WTC11 (cell line): ENCODE data around the gene PPM1K. TPM values are rescaled to one million over a fixed set of nuclear protein-coding genes. Genes with fewer than 3 reads are reported as not detected.
A peak's percentile ranks its signal among the peaks of the same experiment; 100 is the strongest.

ENCODE experiments used
- ATAC-seq: fragments of 200-7000 bp; cut with Tn5 transposase; 2 replicates; pipeline ENCODE4 v1.10.0; 2021; ENCODE audit warnings: mild to moderate bottlenecking, moderate library complexity
- CTCF ChIA-PET: fragments of 300-600 bp; sonication (Branson Sonifier 250); formaldehyde crosslinking; loops from one replicate; lab custom pipeline; 2021; ENCODE audit warnings: antibody characterized with exemption; lab: Charles Lee
- POLR2A ChIA-PET: fragments of 350-600 bp; sonication (Branson Sonifier 250); formaldehyde crosslinking; loops from one replicate; lab custom pipeline; 2021; ENCODE audit warnings: antibody characterized with exemption; lab: Charles Lee
- DNase-seq: peaks from one replicate; pipeline ENCODE4 v3.0.0; 2021; ENCODE audit warnings: low spot score
- H3K27ac Mint-ChIP-seq: 2 replicates; pipeline ENCODE4 v1.8.0; 2021; ENCODE audit warnings: mixed read lengths
- H3K27me3 Mint-ChIP-seq: 2 replicates; pipeline ENCODE4 v1.8.0; 2021; ENCODE audit warnings: low read depth, mild to moderate bottlenecking, moderate library complexity, mixed read lengths
- H3K36me3 Mint-ChIP-seq: 2 replicates; pipeline ENCODE4 v1.8.0; 2021; ENCODE audit warnings: mixed read lengths
- H3K4me1 Mint-ChIP-seq: 2 replicates; pipeline ENCODE4 v1.8.0; 2022; ENCODE audit warnings: mixed read lengths
- H3K4me3 Mint-ChIP-seq: 2 replicates; pipeline ENCODE4 v1.8.0; 2021; ENCODE audit warnings: mild to moderate bottlenecking, moderate library complexity, mixed read lengths
- H3K9me3 Mint-ChIP-seq: 2 replicates; pipeline ENCODE4 v1.8.0; 2021; ENCODE audit warnings: mixed read lengths
- ATF2 ChIP-seq: sonication (generic); formaldehyde crosslinking; IDR thresholded peaks from 2 replicates; pipeline ENCODE4 v1.8.1; 2022; ENCODE audit warnings: low read depth, missing genetic modification reagents, borderline replicate concordance
- ATF6 ChIP-seq: sonication (generic); formaldehyde crosslinking; IDR thresholded peaks from 2 replicates; pipeline ENCODE4 v1.8.1; 2023; ENCODE audit warnings: mild to moderate bottlenecking, missing genetic modification reagents
- CREM ChIP-seq: sonication (generic); formaldehyde crosslinking; IDR thresholded peaks from 2 replicates; pipeline ENCODE4 v1.8.1; 2022; ENCODE audit warnings: mild to moderate bottlenecking, missing genetic modification reagents, moderate library complexity
- E2F5 ChIP-seq: sonication (generic); formaldehyde crosslinking; IDR thresholded peaks from 2 replicates; pipeline ENCODE4 v1.8.1; 2022; ENCODE audit warnings: mild to moderate bottlenecking, moderate library complexity, missing genetic modification reagents
- EMX1 ChIP-seq: fragments of 250-450 bp; sonication (Bioruptor Pico); IDR thresholded peaks from 2 replicates; pipeline ENCODE4 v1.8.0; 2021; ENCODE audit warnings: mild to moderate bottlenecking
- ERG ChIP-seq: fragments of 250-450 bp; sonication (Bioruptor Pico); IDR thresholded peaks from 2 replicates; pipeline ENCODE4 v1.8.0; 2021; ENCODE audit warnings: mild to moderate bottlenecking
- ESRRA ChIP-seq: sonication (generic); formaldehyde crosslinking; IDR thresholded peaks from 2 replicates; pipeline ENCODE4 v1.8.1; 2022; ENCODE audit warnings: mild to moderate bottlenecking, missing genetic modification reagents, borderline replicate concordance
- ETV6 ChIP-seq: sonication (generic); formaldehyde crosslinking; IDR thresholded peaks from 2 replicates; pipeline ENCODE4 v1.8.1; 2022; ENCODE audit warnings: mild to moderate bottlenecking, missing genetic modification reagents
- FOXK1 ChIP-seq: sonication (generic); formaldehyde crosslinking; IDR thresholded peaks from 2 replicates; pipeline ENCODE4 v1.8.0; 2022; ENCODE audit warnings: mild to moderate bottlenecking, moderate library complexity, missing genetic modification reagents
- FOXP1 ChIP-seq: sonication (generic); formaldehyde crosslinking; IDR thresholded peaks from 2 replicates; pipeline ENCODE4 v1.8.0; 2022; ENCODE audit warnings: missing genetic modification reagents, mild to moderate bottlenecking, moderate library complexity, borderline replicate concordance
- IRF1 ChIP-seq: sonication (generic); formaldehyde crosslinking; IDR thresholded peaks from 2 replicates; pipeline ENCODE4 v1.8.0; 2023; ENCODE audit warnings: missing genetic modification reagents
- JAZF1 ChIP-seq: fragments of 250-450 bp; sonication (Bioruptor Pico); IDR thresholded peaks from 2 replicates; pipeline ENCODE4 v1.9.0; 2021; ENCODE audit warnings: moderate library complexity, mild to moderate bottlenecking, inconsistent platforms
- JUN ChIP-seq: sonication (generic); formaldehyde crosslinking; IDR thresholded peaks from 2 replicates; pipeline ENCODE4 v1.8.0; 2023; ENCODE audit warnings: mild to moderate bottlenecking, missing genetic modification reagents
- KAT7 ChIP-seq: sonication (generic); formaldehyde crosslinking; IDR thresholded peaks from 2 replicates; pipeline ENCODE4 v1.8.1; 2023; ENCODE audit warnings: missing genetic modification reagents, mild to moderate bottlenecking, borderline replicate concordance
- MLX ChIP-seq: sonication (generic); formaldehyde crosslinking; IDR thresholded peaks from 2 replicates; pipeline ENCODE4 v1.8.1; 2023; ENCODE audit warnings: mild to moderate bottlenecking, missing genetic modification reagents, moderate library complexity
- NFE2L1 ChIP-seq: sonication (generic); formaldehyde crosslinking; IDR thresholded peaks from 2 replicates; pipeline ENCODE4 v1.8.1; 2023; ENCODE audit warnings: missing genetic modification reagents
- TP53 ChIP-seq: sonication (generic); formaldehyde crosslinking; IDR thresholded peaks from 2 replicates; pipeline ENCODE4 v1.8.1; 2023; ENCODE audit warnings: mild to moderate bottlenecking, missing genetic modification reagents
- ZMAT4 ChIP-seq: fragments of 250-450 bp; sonication (Bioruptor Pico); IDR thresholded peaks from 2 replicates; pipeline ENCODE4 v1.9.0; 2021; ENCODE audit warnings: mild to moderate bottlenecking
- ZNF121 ChIP-seq: sonication (generic); formaldehyde crosslinking; IDR thresholded peaks from 2 replicates; pipeline ENCODE4 v1.8.0; 2023; ENCODE audit warnings: missing genetic modification reagents
- ZNF317 ChIP-seq: sonication (generic); formaldehyde crosslinking; IDR thresholded peaks from 2 replicates; pipeline ENCODE4 v1.8.1; 2023; ENCODE audit warnings: low read depth, mild to moderate bottlenecking, moderate library complexity, missing genetic modification reagents, borderline replicate concordance
- ZNF396 ChIP-seq: fragments of 250-450 bp; sonication (Bioruptor Pico); IDR thresholded peaks from 2 replicates; pipeline ENCODE4 v1.8.0; 2021; ENCODE audit warnings: mild to moderate bottlenecking, moderate library complexity, borderline replicate concordance
- ZNF416 ChIP-seq: fragments of 250-450 bp; sonication (Bioruptor Pico); IDR thresholded peaks from 2 replicates; pipeline ENCODE4 v1.9.0; 2021; ENCODE audit warnings: mild to moderate bottlenecking, inconsistent platforms
- ZNF423 ChIP-seq: fragments of 250-450 bp; sonication (Bioruptor Pico); IDR thresholded peaks from 2 replicates; pipeline ENCODE4 v2.1.2; 2022; ENCODE audit warnings: mild to moderate bottlenecking, moderate library complexity
- ZNF512 ChIP-seq: sonication (generic); formaldehyde crosslinking; IDR thresholded peaks from 2 replicates; pipeline ENCODE4 v1.8.1; 2022; ENCODE audit warnings: missing genetic modification reagents, borderline replicate concordance
- total RNA-seq: library from RNA; stranded (reverse); gene quantifications from 3 replicates; pipeline ENCODE4 v1.2.3, GENCODE V29; 2021

Gene PPM1K
- total RNA-seq, 1 experiment from 2014 or later = 17.0 TPM

- ATAC-seq (peak; percentile 73), DNase-seq (no peak)
- no peaks in the 10 kb centered on the region for H3K9me3 Mint-ChIP-seq
- TF ChIP-seq ZNF416 (CRISPR knock-in tag) (no peak), TP53 (CRISPR knock-in tag) (no peak), ZMAT4 (no peak), ATF2 (CRISPR knock-in tag) (no peak), ESRRA (CRISPR knock-in tag) (no peak), MLX (no peak), FOXK1 (CRISPR knock-in tag) (no peak), EMX1 (no peak), ZNF396 (CRISPR knock-in tag) (no peak), ATF6 (CRISPR knock-in tag) (no peak), JAZF1 (CRISPR knock-in tag) (no peak), IRF1 (CRISPR knock-in tag) (no peak), ZNF317 (CRISPR knock-in tag) (no peak), JUN (CRISPR knock-in tag) (no peak), ETV6 (CRISPR knock-in tag) (no peak), NFE2L1 (CRISPR knock-in tag) (no peak), CREM (CRISPR knock-in tag) (no peak)
- H3K36me3 Mint-ChIP-seq = no peaks in the 10 kb centered on the region
- ChIA-PET POLR2A (interaction anchor here (0.6 to 1.2 kb wide), 2 partner anchors 13 to 264 kb away, joined by 3 to 8 read pairs; partner anchors contain the start of gene PPM1K), CTCF (interaction anchor here (0.7 to 2.0 kb wide), 5 partner anchors 8 to 219 kb away, joined by 3 to 9 read pairs (median 3); no protein-coding TSS in a partner anchor)
- no peak overlapping the region for H3K27ac Mint-ChIP-seq
- H3K4me1 Mint-ChIP-seq = no peaks in the 10 kb centered on the region
- no peak overlapping the region for H3K4me3 Mint-ChIP-seq
- no peaks in the 10 kb centered on the region for H3K27me3 Mint-ChIP-seq
Measured at GRCh38 chr4:88297212-88297516, 12.8 kb upstream of the PPM1K start.

GRCh38 chr4:88296413-88297211 is 12.3 kb upstream of the PPM1K start:
- Mint-ChIP-seq H3K27ac (no peak overlapping the region), H3K4me3 (no peak overlapping the region), H3K36me3 (no peaks in the 10 kb centered on the region), H3K4me1 (no peaks in the 10 kb centered on the region), H3K9me3 (no peaks in the 10 kb centered on the region), H3K27me3 (no peaks in the 10 kb centered on the region)
- DNase-seq = no peak
- POLR2A ChIA-PET = interaction anchor here (0.6 to 1.2 kb wide), 2 partner anchors 12 to 263 kb away, joined by 3 to 8 read pairs; partner anchors contain the start of gene PPM1K
- ATAC-seq = no peak
- CTCF ChIA-PET = interaction anchor here (0.7 to 2.0 kb wide), 4 partner anchors 9 to 220 kb away, joined by 3 to 9 read pairs (median 3); no protein-coding TSS in a partner anchor
- TF ChIP-seq E2F5 (no peak), ZNF121 (CRISPR knock-in tag) (no peak), ESRRA (CRISPR knock-in tag) (no peak), KAT7 (CRISPR knock-in tag) (no peak), ZNF512 (CRISPR knock-in tag) (no peak), FOXP1 (CRISPR knock-in tag) (no peak), ERG (CRISPR knock-in tag) (no peak), ZNF423 (CRISPR knock-in tag) (no peak)
